Coronary artery (tissue), 2 donors: ENCODE results near the gene ADGRG2.

Source experiments
- DNase-seq: peaks from one replicate; pipeline ENCODE4 v3.0.0-alpha.2; 2017; ENCODE audit warnings: low spot score
- H3K27ac ChIP-seq, 2 donors: fragments of 200-600 bp; sonication (generic); one replicate each; pipeline ENCODE4 v1.5.1; 2016 to 2019
- H3K4me3 ChIP-seq: fragments of 200-600 bp; sonication (generic); 2 replicates; pipeline ENCODE4 v1.5.1; 2016; ENCODE audit warnings: mild to moderate bottlenecking, moderate library complexity
- CTCF ChIP-seq: fragments of 200-600 bp; sonication (generic); IDR thresholded peaks from one replicate; pipeline ENCODE4 v1.5.1; 2019; ENCODE audit warnings: antibody characterized with exemption

ADGRG2 gene

GRCh38 chrX:19064175-19064574, 58.1 kb downstream of the ADGRG2 start:
- TF ChIP-seq CTCF = no peak
- Histone ChIP-seq H3K27ac (no peak overlapping the region), H3K4me3 (no peak overlapping the region)
- DNase-seq = no peak

- TF ChIP-seq CTCF = no peak
- H3K27ac ChIP-seq = no peak overlapping the region
Observed at GRCh38 chrX:19063030-19063429, 59.2 kb downstream of the ADGRG2 start.

DNA sequence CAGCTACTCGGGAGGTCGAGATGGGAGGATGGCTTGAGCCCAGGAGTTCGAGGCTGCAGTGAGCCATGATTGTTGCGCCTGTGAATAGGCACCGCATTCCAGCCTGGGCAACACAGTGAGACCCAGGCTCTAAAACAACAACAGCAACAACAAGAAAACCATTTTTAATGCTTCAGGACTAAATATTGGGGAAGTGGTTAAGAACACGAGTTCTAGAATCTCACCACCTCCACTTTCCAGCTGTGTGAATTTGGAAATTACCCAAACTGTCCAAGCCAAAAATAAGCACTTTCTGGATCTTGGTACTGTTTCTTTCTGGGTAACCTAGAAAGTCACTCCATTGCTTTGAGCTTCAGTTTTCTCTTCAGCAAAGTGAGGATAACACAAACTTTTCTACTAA, 63.2 kb downstream of the ADGRG2 start:
- DNase-seq = no peak
- H3K27ac ChIP-seq = no peak overlapping the region
- TF ChIP-seq CTCF = no peak
- no peak overlapping the region for H3K4me3 ChIP-seq

More at GRCh38 chrX:19063030-19063429, 59.2 kb downstream of the ADGRG2 start:
- no peak overlapping the region for H3K4me3 ChIP-seq
- DNase-seq = no peak

- no peak for DNase-seq
- no peak for TF ChIP-seq CTCF
- no peak overlapping the region for H3K4me3 ChIP-seq
- H3K27ac ChIP-seq = no peak overlapping the region
Observed at GRCh38 chrX:19057856-19058255, 64.4 kb downstream of the ADGRG2 start.

DNA sequence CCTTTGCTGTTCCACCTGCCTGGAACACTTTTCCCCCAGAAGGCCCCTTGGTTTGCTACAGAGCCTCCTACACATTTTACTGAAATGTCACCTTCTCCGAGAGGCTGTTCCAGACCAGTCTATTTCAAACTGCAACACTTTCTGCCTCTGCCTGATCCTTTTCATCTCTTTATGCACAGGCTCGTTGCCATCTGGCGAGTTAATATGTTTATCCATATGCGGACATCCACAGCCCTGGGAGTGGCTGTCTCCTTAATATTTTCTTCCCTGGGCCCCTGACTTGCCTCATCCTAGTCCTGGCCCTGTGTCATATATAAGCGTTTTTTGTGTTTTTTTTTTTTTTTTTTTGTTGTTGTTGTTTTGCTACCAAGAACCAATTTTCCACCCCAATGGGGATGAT, 73.2 kb downstream of the ADGRG2 start:
- TF ChIP-seq CTCF = no peak
- DNase-seq = no peak
- Histone ChIP-seq H3K27ac (no peak overlapping the region), H3K4me3 (no peak overlapping the region)

DNA sequence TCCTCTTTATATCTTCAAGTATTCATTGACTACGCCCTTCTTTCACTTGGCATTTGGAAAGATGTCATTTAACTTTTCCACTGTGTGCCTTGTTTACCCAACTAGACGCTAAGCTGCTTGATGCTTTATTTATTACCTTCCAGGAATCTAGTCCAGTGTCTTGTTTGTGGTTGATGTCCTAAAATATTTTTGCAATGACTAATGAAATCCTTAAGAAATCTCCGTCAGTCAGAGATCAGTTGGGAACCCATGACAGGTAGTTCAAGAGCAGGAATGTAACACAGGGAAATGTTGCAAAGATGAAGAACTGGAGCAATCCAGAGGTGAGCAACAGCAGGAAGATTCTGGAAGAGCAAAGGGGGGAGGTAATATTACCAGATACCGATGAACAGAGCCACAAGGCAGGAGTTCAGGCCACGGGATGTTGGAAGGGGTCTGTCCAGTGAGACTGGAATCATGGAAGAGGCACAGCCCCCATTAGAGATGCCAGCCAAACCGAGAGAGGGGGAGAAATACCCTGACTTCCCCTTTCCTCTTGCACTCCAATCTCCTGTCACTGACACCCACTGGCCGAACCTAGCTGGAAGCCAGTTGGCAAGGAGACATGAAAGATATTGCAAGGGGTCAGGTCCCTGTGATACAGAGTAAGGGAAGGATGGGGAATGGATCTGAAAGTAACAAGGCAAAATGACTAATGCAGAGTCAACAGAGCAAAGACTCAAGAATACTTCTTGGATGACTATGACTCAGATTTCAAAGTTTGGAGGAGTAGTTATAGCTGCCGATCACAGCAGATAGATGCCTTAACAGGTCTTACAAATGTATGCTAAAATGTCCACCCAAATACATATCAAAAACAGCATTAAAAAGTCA, 75.7 kb downstream of the ADGRG2 start:
- no peak for DNase-seq

More for the DNA sequence above, 75.7 kb downstream of the ADGRG2 start:
- Histone ChIP-seq H3K4me3 (no peak overlapping the region), H3K27ac (no peak overlapping the region)
- TF ChIP-seq CTCF = no peak
